ENCODE results near the gene PRDM2.

The PRDM2 gene

GRCh38 chr1:13766592-13767564 is 66.9 kb downstream of the PRDM2 start:
- DNase-seq (ENCODE audit: low read depth): no peak

DNA sequence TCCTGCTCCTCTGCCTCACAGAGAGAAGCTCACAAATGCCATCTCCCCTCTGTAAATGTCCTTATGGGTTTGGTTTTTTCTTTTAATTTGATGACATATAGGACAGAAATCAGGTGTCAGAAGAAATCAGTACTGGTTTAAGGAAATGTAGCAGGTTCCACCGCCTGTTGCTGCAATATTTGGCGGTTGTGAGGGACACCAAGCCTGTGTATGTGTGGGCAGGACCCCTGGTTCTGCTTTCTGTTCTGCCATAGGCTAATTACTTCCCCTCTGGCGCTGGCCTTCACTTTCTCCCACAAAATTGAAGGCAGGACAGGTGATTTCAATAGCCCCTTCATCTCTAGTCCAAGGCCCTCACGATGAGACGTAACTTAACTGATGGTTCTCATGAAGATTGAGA is 69.2 kb downstream of the PRDM2 start:
- no peak for DNase-seq (ENCODE audit: low read depth)

GRCh38 chr1:13769830-13770229 is 69.8 kb downstream of the PRDM2 start:
- no peak for DNase-seq (ENCODE audit: low read depth)

DNA sequence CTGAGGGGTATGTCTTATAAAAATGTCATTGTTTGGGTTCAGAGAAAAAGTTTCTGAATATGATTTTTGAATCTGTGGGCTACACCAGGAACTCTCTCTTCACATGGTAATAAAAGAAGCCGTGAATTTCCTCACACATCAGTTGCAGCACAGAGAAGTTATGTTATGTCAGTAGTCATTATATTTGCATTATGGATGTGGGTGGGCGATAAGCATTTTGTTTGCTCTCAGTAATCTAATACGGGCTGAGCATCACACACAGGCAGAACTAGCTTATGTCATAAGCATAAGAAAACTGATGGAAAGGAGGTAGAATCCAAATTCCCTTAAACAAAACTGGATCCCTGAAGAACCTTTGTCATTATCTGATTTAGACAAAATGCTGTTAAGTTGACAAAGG is 70.8 kb downstream of the PRDM2 start:
- no peak for DNase-seq (ENCODE audit: low read depth)

DNA sequence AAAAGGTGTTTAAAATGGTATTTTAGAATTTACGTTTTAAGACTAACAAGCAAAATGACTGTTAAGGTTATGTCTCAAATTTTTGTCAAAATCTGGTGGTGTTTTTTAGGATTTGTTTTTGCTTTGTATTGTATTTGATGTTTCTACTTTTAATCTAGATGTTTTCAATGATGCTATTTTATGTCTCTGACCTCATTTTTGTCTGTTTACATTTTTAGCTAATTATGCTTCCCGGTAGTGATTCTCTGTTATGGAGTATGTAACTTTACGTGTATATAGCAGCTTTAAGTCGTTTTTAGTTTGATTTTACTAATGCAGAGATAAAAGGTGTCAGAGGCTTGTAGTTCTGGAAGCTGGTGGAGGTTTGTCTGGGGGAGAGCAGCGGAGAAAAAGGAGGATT is 71.8 kb downstream of the PRDM2 start:
- DNase-seq (ENCODE audit: low read depth): no peak

DNA sequence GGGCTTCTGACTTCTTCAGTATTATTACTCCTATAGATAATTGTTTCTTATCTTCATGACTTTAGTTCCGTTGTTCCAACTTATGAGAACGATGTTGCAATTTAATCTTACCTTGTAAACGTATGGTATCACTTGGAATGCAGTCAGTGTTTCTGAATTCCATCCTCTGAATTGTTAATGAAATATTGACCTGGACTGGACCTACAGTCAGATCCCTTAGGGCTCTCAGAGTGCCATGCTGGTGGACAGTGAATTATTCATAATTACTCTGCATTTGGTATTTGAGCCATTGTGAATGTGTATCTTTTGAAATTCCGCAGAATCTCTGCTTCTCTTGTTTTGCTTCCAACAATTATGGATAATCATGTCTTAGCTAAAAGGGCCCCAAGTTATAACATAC is 72.3 kb downstream of the PRDM2 start:
- DNase-seq (ENCODE audit: low read depth): no peak

DNA sequence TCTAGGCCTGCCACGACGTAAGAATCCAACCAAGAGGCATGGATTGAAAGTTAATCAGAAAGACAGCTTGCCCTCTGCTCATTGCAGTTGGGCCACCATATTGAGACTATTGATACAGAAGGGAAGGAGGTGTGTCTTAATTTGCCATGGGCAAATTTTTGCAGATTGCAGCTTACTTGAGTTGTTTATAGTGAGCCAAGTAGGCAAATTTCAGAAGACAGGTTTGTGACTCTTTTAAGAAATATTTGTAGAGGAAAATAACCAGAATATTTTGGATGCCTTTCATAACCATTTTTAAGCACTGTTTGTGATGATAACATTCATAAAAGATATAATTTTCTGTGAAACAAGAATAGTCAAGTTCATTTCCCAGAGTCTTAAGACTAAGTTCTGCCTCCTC is 74.1 kb downstream of the PRDM2 start:
- no peak for DNase-seq (ENCODE audit: low read depth)

GRCh38 chr1:13775459-13775858 is 75.5 kb downstream of the PRDM2 start:
- no peak for DNase-seq (ENCODE audit: low read depth)

GRCh38 chr1:13775916-13776315 is 75.9 kb downstream of the PRDM2 start:
- DNase-seq (ENCODE audit: low read depth): no peak

- no peak for DNase-seq (ENCODE audit: low read depth)
Measured at GRCh38 chr1:13778431-13778830, 78.4 kb downstream of the PRDM2 start.

- DNase-seq (ENCODE audit: low read depth): no peak
Measured at GRCh38 chr1:13779930-13780329, 79.9 kb downstream of the PRDM2 start.

GRCh38 chr1:13780780-13781179 is 80.8 kb downstream of the PRDM2 start:
- no peak for DNase-seq (ENCODE audit: low read depth)

DNA sequence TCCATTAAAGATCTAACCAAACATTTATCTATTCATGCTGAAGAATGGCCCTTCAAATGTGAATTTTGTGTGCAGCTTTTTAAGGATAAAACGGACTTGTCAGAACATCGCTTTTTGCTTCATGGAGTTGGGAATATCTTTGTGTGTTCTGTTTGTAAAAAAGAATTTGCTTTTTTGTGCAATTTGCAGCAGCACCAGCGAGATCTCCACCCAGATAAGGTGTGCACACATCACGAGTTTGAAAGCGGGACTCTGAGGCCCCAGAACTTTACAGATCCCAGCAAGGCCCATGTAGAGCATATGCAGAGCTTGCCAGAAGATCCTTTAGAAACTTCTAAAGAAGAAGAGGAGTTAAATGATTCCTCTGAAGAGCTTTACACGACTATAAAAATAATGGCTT is 81.2 kb downstream of the PRDM2 start:
- DNase-seq (ENCODE audit: low read depth): no peak

GRCh38 chr1:13781907-13782633 is 82.1 kb downstream of the PRDM2 start:
- no peak for DNase-seq (ENCODE audit: low read depth)

DNA sequence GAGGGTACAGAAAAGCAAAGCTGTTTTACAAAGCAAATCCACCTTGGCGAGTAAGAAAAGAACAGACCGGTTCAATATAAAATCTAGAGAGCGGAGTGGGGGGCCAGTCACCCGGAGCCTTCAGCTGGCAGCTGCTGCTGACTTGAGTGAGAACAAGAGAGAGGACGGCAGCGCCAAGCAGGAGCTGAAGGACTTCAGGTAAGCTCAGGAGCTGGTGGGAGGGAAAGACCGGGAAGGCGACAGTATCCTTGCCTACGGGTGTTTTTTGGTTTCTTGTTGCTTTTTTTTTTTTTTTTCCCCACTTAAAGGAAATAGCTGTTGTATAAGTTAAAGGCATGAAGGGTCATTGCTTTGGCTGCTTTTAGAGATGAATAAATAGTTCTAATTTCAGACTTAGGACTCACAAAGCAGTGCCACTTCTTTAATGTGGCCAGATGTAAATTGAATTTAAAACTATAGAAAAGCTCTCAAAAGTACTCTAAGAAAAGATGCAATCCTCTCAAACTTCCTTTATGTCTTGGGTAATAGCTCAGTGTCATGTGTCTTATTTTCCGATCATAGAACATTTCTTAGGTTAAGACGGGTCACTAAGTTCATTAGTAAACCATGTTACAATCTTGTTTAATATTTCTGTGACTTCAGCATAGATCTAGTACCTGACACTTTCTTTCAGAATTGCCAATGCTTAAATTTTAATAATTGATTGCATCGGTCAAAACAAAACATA is 82.8 kb downstream of the PRDM2 start:
- DNase-seq (ENCODE audit: low read depth): no peak

DNA sequence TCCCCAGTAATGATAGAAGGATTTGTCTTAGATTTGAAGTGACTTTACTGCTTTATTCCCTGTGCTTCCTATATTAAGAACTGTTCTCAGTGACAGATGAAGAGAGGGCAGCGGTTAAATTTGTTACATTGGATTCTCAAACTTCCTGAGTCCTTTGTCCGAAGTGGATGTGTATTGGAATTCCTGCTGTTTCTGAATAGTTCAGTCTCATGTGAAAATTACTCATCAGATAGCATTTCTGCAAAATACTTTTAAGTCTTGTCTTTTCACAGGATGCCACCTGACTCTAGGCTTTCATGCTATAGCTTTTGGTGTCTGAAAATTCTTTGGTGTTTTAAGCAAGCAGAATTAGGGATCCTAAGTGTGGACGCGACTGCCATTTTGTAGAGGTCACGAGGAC is 83.6 kb downstream of the PRDM2 start:
- DNase-seq (ENCODE audit: low read depth): no peak

- DNase-seq (ENCODE audit: low read depth): no peak
Measured at GRCh38 chr1:13784971-13785370, 85.0 kb downstream of the PRDM2 start.

DNA sequence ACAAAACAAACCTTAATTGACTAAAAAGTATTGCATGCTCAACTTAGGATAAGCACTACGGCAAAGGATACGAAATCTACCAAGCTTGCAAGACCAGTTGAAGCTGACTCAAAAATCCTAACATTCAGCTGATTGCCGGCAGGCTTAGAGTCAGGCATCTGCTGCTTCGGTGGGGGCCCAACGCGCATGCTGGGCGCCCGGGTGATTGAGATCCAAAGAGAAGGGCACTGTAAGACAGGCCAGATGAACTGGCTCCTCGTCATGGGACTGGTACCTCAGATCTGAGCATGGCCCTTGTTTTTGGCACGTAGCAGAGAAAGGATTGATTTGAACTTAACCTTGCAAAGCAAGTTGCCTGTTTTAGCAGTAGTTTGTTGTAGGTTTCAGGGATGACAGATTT is 86.6 kb downstream of the PRDM2 start:
- DNase-seq (ENCODE audit: low read depth): no peak

DNA sequence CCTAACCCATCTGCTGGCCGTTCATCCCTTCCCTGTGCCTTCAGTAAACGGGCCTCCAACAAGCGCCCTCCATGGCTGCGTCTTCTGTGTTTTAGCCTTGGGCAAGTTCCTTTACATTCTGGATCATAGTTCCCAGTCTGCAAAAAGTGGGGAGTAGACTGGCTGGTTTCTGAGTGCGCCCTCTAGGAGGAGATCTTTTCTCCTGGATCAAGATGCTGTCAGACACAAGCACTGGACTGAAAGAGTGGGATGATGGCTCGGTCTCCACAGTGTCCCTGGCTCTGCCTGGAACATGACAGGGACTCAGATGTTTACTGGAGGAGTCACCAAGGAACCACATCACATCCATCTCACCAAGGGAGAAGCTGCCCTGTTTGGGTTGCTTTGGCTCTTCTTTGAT is 88.8 kb downstream of the PRDM2 start:
- DNase-seq (ENCODE audit: low read depth): no peak

DNA sequence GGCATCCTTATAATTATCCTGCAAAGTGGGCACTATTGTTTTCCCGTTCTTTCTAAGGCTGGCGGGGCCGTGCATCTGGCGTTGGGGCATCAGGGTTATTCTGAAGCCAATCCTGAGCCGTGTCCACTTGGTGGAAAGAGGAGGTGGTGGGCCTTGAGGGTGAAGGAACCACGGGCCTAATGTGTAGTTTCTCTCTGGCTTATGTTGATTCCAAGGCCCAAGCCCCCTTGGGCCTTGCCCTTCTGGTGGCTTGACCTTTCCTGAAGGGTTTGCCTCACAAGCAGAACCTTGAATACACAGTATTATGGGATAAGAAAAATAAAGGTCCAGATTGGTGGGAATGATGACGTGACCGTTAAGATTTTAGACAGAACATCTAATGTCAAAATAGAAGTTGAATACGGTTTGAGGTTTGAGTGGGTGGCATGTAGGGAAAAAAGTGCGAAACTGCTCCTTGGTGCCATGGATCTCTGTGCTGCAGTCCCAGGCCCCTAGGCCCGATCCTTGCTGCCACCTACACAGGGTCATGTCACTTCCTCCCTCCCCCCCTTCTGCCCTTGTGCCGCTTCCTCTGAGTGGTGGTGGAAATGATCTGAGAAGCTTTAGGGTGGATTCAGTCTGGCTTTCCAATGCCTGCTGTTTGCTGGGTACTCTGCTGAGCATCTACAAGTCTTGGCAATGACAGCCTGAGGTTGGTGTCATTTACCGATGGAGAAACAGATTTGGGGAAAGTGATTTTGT is 90.5 kb downstream of the PRDM2 start:
- no peak for DNase-seq (ENCODE audit: low read depth)

DNA sequence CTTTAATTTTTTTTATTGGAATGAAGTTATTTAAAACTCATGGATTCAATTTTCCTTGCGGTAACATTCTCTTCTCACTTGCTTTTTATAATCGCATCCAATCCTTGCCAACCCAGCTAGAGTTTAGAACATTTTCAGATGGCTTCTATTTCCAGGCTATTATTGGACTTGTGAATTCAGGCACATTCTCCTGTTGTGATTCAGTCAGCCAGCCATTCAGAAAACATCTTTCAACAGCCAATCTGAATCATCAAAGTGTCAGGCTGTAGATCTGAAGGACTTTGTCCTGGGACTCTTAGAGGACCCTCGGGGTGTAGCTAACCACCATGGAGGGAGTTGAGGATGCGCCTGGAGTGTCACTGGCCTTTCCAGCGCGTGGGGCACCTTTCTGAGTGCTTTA is 92.4 kb downstream of the PRDM2 start:
- DNase-seq (ENCODE audit: low read depth): no peak
